Measurements from ENCODE around the gene NSMF. TPM values are rescaled to one million over a fixed set of nuclear protein-coding genes. Genes with fewer than 3 reads are reported as not detected.

The NSMF gene
- total and polyA plus RNA-seq, 2 donors (not counting 1 experiment from before 2014, with no cell fraction given), result 28.7 to 59.4 TPM

- H3K9ac ChIP-seq (ENCODE audit: low read length), result no peak overlapping the region
These were observed 46.7 kb downstream of the NSMF start for GRCh38 chr9:137412431-137412830.

More at GRCh38 chr9:137412431-137412830, 46.7 kb downstream of the NSMF start:
- WGBS (ENCODE audit: insufficient coverage), result 80% methylated on average over 9 of the region's 10 CpGs
- Mint-ChIP-seq H3K4me1 (peaks cover 17% of the 10 kb centered on the region), H3K9me3 (ENCODE audit: insufficient read depth) (no peaks in the 10 kb centered on the region), H3K27me3 (no peaks in the 10 kb centered on the region), H3K27ac (no peak overlapping the region), H3K4me3 (no peak overlapping the region)
- H3K36me3 ChIP-seq (replicated peaks in 1 of 2; ENCODE audit: control extremely low read depth in 1 of 2, control insufficient read depth in 1 of 2, extremely low read depth in 1 of 2, insufficient read depth in 2 of 2, low read length in 1 of 2), result no peaks in the 10 kb centered on the region
- H2AFZ ChIP-seq (ENCODE audit: insufficient read depth, low read depth, low read length, poor library complexity, severe bottlenecking), result no peak overlapping the region
- intact Hi-C loops (cut with micrococcal nuclease), result no loop called here
- no peak overlapping the region for H3K27ac ChIP-seq (ENCODE audit: low read length in 2 of 2)
- POLR2A ChIA-PET, result no interaction called here
- H3K27me3 ChIP-seq (replicated peaks in 1 of 4; ENCODE audit: control extremely low read depth in 1 of 4, control insufficient read depth in 3 of 4, insufficient read depth in 4 of 4, low read length in 3 of 4), result peaks cover 0 to 20% (median 8%) of the 10 kb centered on the region in 4 experiments
- H3K4me1 ChIP-seq (ENCODE audit: control insufficient read depth in 2 of 2, insufficient read depth in 2 of 2, low read length in 2 of 2), result peaks cover 12 to 22% of the 10 kb centered on the region in 2 donors
- TF ChIP-seq EZH2 (IDR thresholded peaks at IDR 0.05; ENCODE audit: borderline replicate concordance, insufficient read depth, low read depth, low read length, poor library complexity, severe bottlenecking), result no peak
- no peak for TF ChIP-seq CTCF (IDR thresholded peaks at IDR 0.05)
- no peak overlapping the region for H3K4me2 ChIP-seq (replicated peaks; ENCODE audit: low read depth, low read length, poor library complexity, severe bottlenecking)
- peaks cover 0 to 2% (median 0%) of the 10 kb centered on the region in 3 donors for H3K9me3 ChIP-seq (ENCODE audit: control extremely low read depth in 1 of 3, control insufficient read depth in 2 of 3, insufficient read depth in 1 of 3, low read length in 2 of 3)
- ATAC-seq (ENCODE audit: low read depth) (no peak), DNase-seq (no peak)
- peaks cover 63% of the 10 kb centered on the region for H4K20me1 ChIP-seq (ENCODE audit: control insufficient read depth, insufficient read depth, low read length, poor library complexity, severe bottlenecking)
- CTCF ChIA-PET, result interaction anchor here (2.2 kb wide), 1 partner anchor 10 kb away, joined by 11 read pairs; the partner anchor contains the start of genes EXD3 and NOXA1
- peaks cover 31% of the 10 kb centered on the region for H3K79me2 ChIP-seq (ENCODE audit: control insufficient read depth, insufficient read depth, low read length)
- no peak overlapping the region for H3K4me3 ChIP-seq (ENCODE audit: control extremely low read depth in 1 of 5, extremely low read depth in 1 of 5, insufficient read depth in 1 of 5, low read depth in 2 of 5, low read length in 4 of 5)

Measured in B cell (primary cell).